WTC11 (cell line): ENCODE measurements around the gene TMEM250. TPM values are rescaled to one million over a fixed set of nuclear protein-coding genes. Genes with fewer than 3 reads are reported as not detected.

Experiments used
- ATAC-seq: fragments of 200-7000 bp; cut with Tn5 transposase; 2 replicates; pipeline ENCODE4 v1.10.0; 2021; ENCODE audit warnings: mild to moderate bottlenecking, moderate library complexity
- CTCF ChIA-PET: fragments of 300-600 bp; sonication (Branson Sonifier 250); formaldehyde crosslinking; loops from one replicate; lab custom pipeline; 2021; ENCODE audit warnings: antibody characterized with exemption; lab: Charles Lee
- POLR2A ChIA-PET: fragments of 350-600 bp; sonication (Branson Sonifier 250); formaldehyde crosslinking; loops from one replicate; lab custom pipeline; 2021; ENCODE audit warnings: antibody characterized with exemption; lab: Charles Lee
- DNase-seq: peaks from one replicate; pipeline ENCODE4 v3.0.0; 2021; ENCODE audit warnings: low spot score
- H3K27ac Mint-ChIP-seq: 2 replicates; pipeline ENCODE4 v1.8.0; 2021; ENCODE audit warnings: mixed read lengths
- H3K27me3 Mint-ChIP-seq: 2 replicates; pipeline ENCODE4 v1.8.0; 2021; ENCODE audit warnings: low read depth, mild to moderate bottlenecking, moderate library complexity, mixed read lengths
- H3K36me3 Mint-ChIP-seq: 2 replicates; pipeline ENCODE4 v1.8.0; 2021; ENCODE audit warnings: mixed read lengths
- H3K4me1 Mint-ChIP-seq: 2 replicates; pipeline ENCODE4 v1.8.0; 2022; ENCODE audit warnings: mixed read lengths
- H3K4me3 Mint-ChIP-seq: 2 replicates; pipeline ENCODE4 v1.8.0; 2021; ENCODE audit warnings: mild to moderate bottlenecking, moderate library complexity, mixed read lengths
- H3K9me3 Mint-ChIP-seq: 2 replicates; pipeline ENCODE4 v1.8.0; 2021; ENCODE audit warnings: mixed read lengths
- CBFB ChIP-seq: sonication (generic); formaldehyde crosslinking; IDR thresholded peaks from 2 replicates; pipeline ENCODE4 v1.8.1; 2022; ENCODE audit warnings: mild to moderate bottlenecking, low read depth, missing genetic modification reagents
- ETV6 ChIP-seq: sonication (generic); formaldehyde crosslinking; IDR thresholded peaks from 2 replicates; pipeline ENCODE4 v1.8.1; 2022; ENCODE audit warnings: mild to moderate bottlenecking, missing genetic modification reagents
- FOXK1 ChIP-seq: sonication (generic); formaldehyde crosslinking; IDR thresholded peaks from 2 replicates; pipeline ENCODE4 v1.8.0; 2022; ENCODE audit warnings: mild to moderate bottlenecking, moderate library complexity, missing genetic modification reagents
- GABPB1 ChIP-seq: sonication (generic); formaldehyde crosslinking; IDR thresholded peaks from 2 replicates; pipeline ENCODE4 v1.8.1; 2023; ENCODE audit warnings: mild to moderate bottlenecking, missing genetic modification reagents
- HMGA2 ChIP-seq: fragments of 250-450 bp; sonication (Bioruptor Pico); IDR thresholded peaks from 2 replicates; pipeline ENCODE4 v1.4.0; 2021; ENCODE audit warnings: mild to moderate bottlenecking, moderate library complexity
- IRF2 ChIP-seq: sonication (generic); formaldehyde crosslinking; IDR thresholded peaks from 2 replicates; pipeline ENCODE4 v1.8.0; 2022; ENCODE audit warnings: low read depth, missing genetic modification reagents, borderline replicate concordance
- NR3C1 ChIP-seq: sonication (generic); formaldehyde crosslinking; conservative IDR thresholded peaks from 2 replicates; pipeline ENCODE4 v1.8.1; 2023; ENCODE audit warnings: low read depth, mild to moderate bottlenecking, missing genetic modification reagents
- OVOL2 ChIP-seq: fragments of 250-450 bp; sonication (Bioruptor Pico); IDR thresholded peaks from 2 replicates; pipeline ENCODE4 v1.9.0; 2021; ENCODE audit warnings: mild to moderate bottlenecking, borderline replicate concordance
- RELA ChIP-seq: sonication (generic); formaldehyde crosslinking; IDR thresholded peaks from 2 replicates; pipeline ENCODE4 v1.8.1; 2022; ENCODE audit warnings: missing genetic modification reagents, mild to moderate bottlenecking, borderline replicate concordance
- RORB ChIP-seq: fragments of 250-450 bp; sonication (Bioruptor Pico); IDR thresholded peaks from 2 replicates; pipeline ENCODE4 v1.9.0; 2021; ENCODE audit warnings: mild to moderate bottlenecking
- SMAD3 ChIP-seq: sonication (generic); formaldehyde crosslinking; IDR thresholded peaks from 2 replicates; pipeline ENCODE4 v1.8.0; 2022; ENCODE audit warnings: missing genetic modification reagents, mild to moderate bottlenecking, borderline replicate concordance
- SMAD4 ChIP-seq: sonication (generic); formaldehyde crosslinking; IDR thresholded peaks from 2 replicates; pipeline ENCODE4 v1.8.0; 2022; ENCODE audit warnings: mild to moderate bottlenecking, missing genetic modification reagents
- SOX15 ChIP-seq: fragments of 250-450 bp; sonication (Bioruptor Pico); IDR thresholded peaks from 2 replicates; pipeline ENCODE4 v1.9.0; 2021; ENCODE audit warnings: mild to moderate bottlenecking
- SP1 ChIP-seq: sonication (generic); formaldehyde crosslinking; conservative IDR thresholded peaks from 2 replicates; pipeline ENCODE4 v1.8.1; 2022; ENCODE audit warnings: missing genetic modification reagents
- ZBTB21 ChIP-seq: sonication (generic); formaldehyde crosslinking; IDR thresholded peaks from 2 replicates; pipeline ENCODE4 v1.8.1; 2023; ENCODE audit warnings: mild to moderate bottlenecking, missing genetic modification reagents, borderline replicate concordance
- ZNF219 ChIP-seq: sonication (generic); formaldehyde crosslinking; IDR thresholded peaks from 2 replicates; pipeline ENCODE4 v1.8.0; 2023; ENCODE audit warnings: missing genetic modification reagents, mild to moderate bottlenecking, borderline replicate concordance
- ZNF671 ChIP-seq: fragments of 250-450 bp; sonication (Bioruptor Pico); IDR thresholded peaks from 2 replicates; pipeline ENCODE4 v1.8.0; 2021; ENCODE audit warnings: mild to moderate bottlenecking
- total RNA-seq: library from RNA; stranded (reverse); gene quantifications from 3 replicates; pipeline ENCODE4 v1.2.3, GENCODE V29; 2021
- TF ChIP-seq, protein P1 (sequence below): fragments of 250-450 bp; sonication (Bioruptor Pico); IDR thresholded peaks from 2 replicates; pipeline ENCODE4 v1.9.0; 2021; ENCODE audit warnings: mild to moderate bottlenecking
- TF ChIP-seq, protein P2 (sequence below): sonication (generic); formaldehyde crosslinking; IDR thresholded peaks from 2 replicates; pipeline ENCODE4 v1.8.0; 2023; ENCODE audit warnings: mild to moderate bottlenecking, missing genetic modification reagents
- TF ChIP-seq, protein P3 (sequence below): sonication (generic); formaldehyde crosslinking; IDR thresholded peaks from 2 replicates; pipeline ENCODE4 v1.8.1; 2022; ENCODE audit warnings: mild to moderate bottlenecking, missing genetic modification reagents, moderate library complexity, borderline replicate concordance
- TF ChIP-seq, protein P4 (sequence below): sonication (generic); formaldehyde crosslinking; IDR thresholded peaks from 2 replicates; pipeline ENCODE4 v1.8.1; 2022; ENCODE audit warnings: missing genetic modification reagents, borderline replicate concordance
- TF ChIP-seq, protein P5 (sequence below): sonication (generic); formaldehyde crosslinking; IDR thresholded peaks from 2 replicates; pipeline ENCODE4 v1.8.1; 2023; ENCODE audit warnings: mild to moderate bottlenecking, missing genetic modification reagents, moderate library complexity
- TF ChIP-seq, protein P6 (sequence below): fragments of 250-450 bp; sonication (Bioruptor Pico); IDR thresholded peaks from 2 replicates; pipeline ENCODE4 v1.9.0; 2021; ENCODE audit warnings: moderate library complexity, mild to moderate bottlenecking, inconsistent platforms, borderline replicate concordance

Gene TMEM250
- total RNA-seq, 1 experiment from 2014 or later = 39.4 TPM

DNA sequence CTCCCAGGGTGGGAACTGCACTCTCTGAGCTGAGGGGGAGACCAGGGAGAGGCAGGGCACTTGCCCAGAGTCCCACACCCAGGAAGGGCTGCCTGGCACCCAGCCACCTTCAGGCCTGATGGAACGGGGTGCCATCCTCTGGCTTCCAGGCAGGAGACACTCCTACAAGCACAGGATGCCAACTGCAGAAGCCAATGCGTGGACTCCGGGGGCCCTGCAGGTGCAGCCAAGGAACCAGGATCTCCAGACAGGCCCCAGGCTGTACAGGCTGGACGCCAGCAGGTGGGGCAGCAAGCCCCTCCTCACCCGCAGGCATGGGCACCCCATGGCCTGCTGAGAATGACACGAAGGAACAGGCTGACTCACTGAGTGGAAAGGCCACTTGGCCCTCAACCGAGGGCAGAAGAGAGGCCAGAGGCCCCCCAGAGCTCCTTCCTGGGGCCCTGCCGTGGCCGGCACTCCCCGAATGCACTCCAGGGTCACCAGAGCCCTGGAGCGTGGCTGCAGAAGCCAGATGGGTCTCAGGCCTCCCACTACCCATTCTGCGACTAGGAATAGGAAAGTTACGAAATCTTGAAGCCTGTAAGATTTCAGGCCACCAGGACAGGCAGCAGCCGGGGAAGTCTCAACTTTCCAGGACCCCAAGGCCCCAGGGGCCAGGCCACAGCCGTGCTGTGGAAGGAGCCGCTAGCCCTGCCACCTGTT is 39.3 kb downstream of the TMEM250 start:
- no peaks in the 10 kb centered on the region for H3K36me3 Mint-ChIP-seq
- H3K27ac Mint-ChIP-seq = peak overlapping the region; percentile 93
- DNase-seq (no peak), ATAC-seq (no peak)
- no peak overlapping the region for H3K4me3 Mint-ChIP-seq
- POLR2A ChIA-PET = no interaction called here
- H3K4me1 Mint-ChIP-seq = 0 out of 2 replicates have a peak, but pooled peaks cover 2% of the 10 kb centered on the region
- no peaks in the 10 kb centered on the region for H3K9me3 Mint-ChIP-seq
- no peaks in the 10 kb centered on the region for H3K27me3 Mint-ChIP-seq
- CTCF ChIA-PET = no interaction called here
- TF ChIP-seq OVOL2 (no peak), ZBTB21 (CRISPR knock-in tag) (no peak), CBFB (no peak), ZNF219 (CRISPR knock-in tag) (no peak), HMGA2 (CRISPR knock-in tag) (no peak), ZNF671 (CRISPR knock-in tag) (no peak), SOX15 (CRISPR knock-in tag) (no peak)
- TF ChIP-seq, protein P1, sequence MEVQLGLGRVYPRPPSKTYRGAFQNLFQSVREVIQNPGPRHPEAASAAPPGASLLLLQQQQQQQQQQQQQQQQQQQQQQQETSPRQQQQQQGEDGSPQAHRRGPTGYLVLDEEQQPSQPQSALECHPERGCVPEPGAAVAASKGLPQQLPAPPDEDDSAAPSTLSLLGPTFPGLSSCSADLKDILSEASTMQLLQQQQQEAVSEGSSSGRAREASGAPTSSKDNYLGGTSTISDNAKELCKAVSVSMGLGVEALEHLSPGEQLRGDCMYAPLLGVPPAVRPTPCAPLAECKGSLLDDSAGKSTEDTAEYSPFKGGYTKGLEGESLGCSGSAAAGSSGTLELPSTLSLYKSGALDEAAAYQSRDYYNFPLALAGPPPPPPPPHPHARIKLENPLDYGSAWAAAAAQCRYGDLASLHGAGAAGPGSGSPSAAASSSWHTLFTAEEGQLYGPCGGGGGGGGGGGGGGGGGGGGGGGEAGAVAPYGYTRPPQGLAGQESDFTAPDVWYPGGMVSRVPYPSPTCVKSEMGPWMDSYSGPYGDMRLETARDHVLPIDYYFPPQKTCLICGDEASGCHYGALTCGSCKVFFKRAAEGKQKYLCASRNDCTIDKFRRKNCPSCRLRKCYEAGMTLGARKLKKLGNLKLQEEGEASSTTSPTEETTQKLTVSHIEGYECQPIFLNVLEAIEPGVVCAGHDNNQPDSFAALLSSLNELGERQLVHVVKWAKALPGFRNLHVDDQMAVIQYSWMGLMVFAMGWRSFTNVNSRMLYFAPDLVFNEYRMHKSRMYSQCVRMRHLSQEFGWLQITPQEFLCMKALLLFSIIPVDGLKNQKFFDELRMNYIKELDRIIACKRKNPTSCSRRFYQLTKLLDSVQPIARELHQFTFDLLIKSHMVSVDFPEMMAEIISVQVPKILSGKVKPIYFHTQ = no peak
- TF ChIP-seq, protein P2, sequence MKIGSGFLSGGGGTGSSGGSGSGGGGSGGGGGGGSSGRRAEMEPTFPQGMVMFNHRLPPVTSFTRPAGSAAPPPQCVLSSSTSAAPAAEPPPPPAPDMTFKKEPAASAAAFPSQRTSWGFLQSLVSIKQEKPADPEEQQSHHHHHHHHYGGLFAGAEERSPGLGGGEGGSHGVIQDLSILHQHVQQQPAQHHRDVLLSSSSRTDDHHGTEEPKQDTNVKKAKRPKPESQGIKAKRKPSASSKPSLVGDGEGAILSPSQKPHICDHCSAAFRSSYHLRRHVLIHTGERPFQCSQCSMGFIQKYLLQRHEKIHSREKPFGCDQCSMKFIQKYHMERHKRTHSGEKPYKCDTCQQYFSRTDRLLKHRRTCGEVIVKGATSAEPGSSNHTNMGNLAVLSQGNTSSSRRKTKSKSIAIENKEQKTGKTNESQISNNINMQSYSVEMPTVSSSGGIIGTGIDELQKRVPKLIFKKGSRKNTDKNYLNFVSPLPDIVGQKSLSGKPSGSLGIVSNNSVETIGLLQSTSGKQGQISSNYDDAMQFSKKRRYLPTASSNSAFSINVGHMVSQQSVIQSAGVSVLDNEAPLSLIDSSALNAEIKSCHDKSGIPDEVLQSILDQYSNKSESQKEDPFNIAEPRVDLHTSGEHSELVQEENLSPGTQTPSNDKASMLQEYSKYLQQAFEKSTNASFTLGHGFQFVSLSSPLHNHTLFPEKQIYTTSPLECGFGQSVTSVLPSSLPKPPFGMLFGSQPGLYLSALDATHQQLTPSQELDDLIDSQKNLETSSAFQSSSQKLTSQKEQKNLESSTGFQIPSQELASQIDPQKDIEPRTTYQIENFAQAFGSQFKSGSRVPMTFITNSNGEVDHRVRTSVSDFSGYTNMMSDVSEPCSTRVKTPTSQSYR (CRISPR knock-in tag) = no peak

DNA sequence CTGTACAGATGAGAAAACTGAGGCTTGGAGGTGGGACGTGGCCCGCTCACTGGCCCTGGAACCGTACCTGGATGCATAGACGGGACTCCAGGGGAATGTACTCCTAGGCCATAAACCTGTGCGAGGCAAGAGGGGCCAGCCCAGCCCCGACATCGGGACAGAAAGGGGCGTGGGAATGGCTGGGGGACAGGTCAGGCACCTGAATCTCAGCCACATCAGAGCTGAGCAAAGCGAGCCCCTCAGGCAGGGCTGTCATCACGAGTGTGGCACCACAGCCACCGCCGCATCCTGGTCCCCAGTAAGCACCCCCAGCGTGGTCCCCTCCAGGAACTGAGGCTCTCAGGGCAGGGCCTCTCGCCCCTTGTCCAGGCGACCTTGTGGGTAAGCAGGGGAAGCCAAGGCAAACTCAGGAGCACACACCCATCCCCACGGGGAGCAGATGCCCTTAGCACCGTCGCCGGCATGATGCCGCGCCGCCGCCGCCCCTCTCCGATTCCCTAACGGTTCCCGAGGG is 40.1 kb downstream of the TMEM250 start:
- DNase-seq (no peak), ATAC-seq (no peak)
- 0 out of 2 replicates have a peak, but pooled peaks cover 2% of the 10 kb centered on the region for H3K4me1 Mint-ChIP-seq
- H3K4me3 Mint-ChIP-seq = no peak overlapping the region
- no peaks in the 10 kb centered on the region for H3K36me3 Mint-ChIP-seq
- POLR2A ChIA-PET = no interaction called here
- CTCF ChIA-PET = no interaction called here
- TF ChIP-seq SMAD3 (CRISPR knock-in tag) = no peak
- H3K27me3 Mint-ChIP-seq = no peaks in the 10 kb centered on the region
- H3K9me3 Mint-ChIP-seq = no peaks in the 10 kb centered on the region
- no peak overlapping the region for H3K27ac Mint-ChIP-seq

DNA sequence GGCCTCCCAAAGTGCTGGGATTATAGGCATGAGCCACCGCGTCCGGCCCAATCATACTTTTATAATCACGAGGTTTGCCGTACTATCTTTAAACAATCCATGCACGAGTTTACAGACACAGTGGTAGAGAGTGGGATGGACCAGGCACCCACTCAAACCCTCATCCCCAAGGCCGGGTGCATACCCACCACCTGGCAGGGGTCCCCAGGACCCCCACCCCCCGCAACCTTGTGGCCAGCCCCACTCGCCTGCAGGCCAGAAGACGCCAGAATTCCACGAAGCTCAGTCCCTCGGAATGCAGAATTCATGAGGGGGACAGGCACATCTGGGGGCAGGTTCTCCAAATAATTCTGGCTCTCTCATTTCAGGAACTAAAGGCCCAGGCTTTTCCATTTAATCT is 40.7 kb downstream of the TMEM250 start:
- TF ChIP-seq, protein P3, sequence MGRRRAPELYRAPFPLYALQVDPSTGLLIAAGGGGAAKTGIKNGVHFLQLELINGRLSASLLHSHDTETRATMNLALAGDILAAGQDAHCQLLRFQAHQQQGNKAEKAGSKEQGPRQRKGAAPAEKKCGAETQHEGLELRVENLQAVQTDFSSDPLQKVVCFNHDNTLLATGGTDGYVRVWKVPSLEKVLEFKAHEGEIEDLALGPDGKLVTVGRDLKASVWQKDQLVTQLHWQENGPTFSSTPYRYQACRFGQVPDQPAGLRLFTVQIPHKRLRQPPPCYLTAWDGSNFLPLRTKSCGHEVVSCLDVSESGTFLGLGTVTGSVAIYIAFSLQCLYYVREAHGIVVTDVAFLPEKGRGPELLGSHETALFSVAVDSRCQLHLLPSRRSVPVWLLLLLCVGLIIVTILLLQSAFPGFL (CRISPR knock-in tag) = no peak
- TF ChIP-seq ETV6 (CRISPR knock-in tag) (no peak), RELA (no peak), NR3C1 (CRISPR knock-in tag) (no peak), SP1 (CRISPR knock-in tag) (no peak), RORB (CRISPR knock-in tag) (no peak), GABPB1 (CRISPR knock-in tag) (no peak), FOXK1 (CRISPR knock-in tag) (no peak), SOX15 (CRISPR knock-in tag) (no peak), IRF2 (no peak), SMAD4 (CRISPR knock-in tag) (no peak), HMGA2 (CRISPR knock-in tag) (no peak)
- TF ChIP-seq, protein P4, sequence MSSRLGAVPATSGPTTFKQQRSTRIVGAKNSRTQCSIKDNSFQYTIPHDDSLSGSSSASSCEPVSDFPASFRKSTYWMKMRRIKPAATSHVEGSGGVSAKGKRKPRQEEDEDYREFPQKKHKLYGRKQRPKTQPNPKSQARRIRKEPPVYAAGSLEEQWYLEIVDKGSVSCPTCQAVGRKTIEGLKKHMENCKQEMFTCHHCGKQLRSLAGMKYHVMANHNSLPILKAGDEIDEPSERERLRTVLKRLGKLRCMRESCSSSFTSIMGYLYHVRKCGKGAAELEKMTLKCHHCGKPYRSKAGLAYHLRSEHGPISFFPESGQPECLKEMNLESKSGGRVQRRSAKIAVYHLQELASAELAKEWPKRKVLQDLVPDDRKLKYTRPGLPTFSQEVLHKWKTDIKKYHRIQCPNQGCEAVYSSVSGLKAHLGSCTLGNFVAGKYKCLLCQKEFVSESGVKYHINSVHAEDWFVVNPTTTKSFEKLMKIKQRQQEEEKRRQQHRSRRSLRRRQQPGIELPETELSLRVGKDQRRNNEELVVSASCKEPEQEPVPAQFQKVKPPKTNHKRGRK = no peak
- TF ChIP-seq, protein P5, sequence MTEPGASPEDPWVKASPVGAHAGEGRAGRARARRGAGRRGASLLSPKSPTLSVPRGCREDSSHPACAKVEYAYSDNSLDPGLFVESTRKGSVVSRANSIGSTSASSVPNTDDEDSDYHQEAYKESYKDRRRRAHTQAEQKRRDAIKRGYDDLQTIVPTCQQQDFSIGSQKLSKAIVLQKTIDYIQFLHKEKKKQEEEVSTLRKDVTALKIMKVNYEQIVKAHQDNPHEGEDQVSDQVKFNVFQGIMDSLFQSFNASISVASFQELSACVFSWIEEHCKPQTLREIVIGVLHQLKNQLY = no peak
- TF ChIP-seq, protein P6, sequence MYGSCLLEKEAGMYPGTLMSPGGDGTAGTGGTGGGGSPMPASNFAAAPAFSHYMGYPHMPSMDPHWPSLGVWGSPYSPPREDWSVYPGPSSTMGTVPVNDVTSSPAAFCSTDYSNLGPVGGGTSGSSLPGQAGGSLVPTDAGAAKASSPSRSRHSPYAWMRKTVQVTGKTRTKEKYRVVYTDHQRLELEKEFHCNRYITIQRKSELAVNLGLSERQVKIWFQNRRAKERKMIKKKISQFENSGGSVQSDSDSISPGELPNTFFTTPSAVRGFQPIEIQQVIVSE = no peak
- TF ChIP-seq, all 79 proteins: peak for 0
- no peak overlapping the region for H3K4me3 Mint-ChIP-seq
- no peaks in the 10 kb centered on the region for H3K9me3 Mint-ChIP-seq
- DNase-seq (no peak), ATAC-seq (no peak)
- POLR2A ChIA-PET = no interaction called here
- CTCF ChIA-PET = no interaction called here
- no peak overlapping the region for H3K27ac Mint-ChIP-seq
- no peaks in the 10 kb centered on the region for H3K36me3 Mint-ChIP-seq
- H3K27me3 Mint-ChIP-seq = no peaks in the 10 kb centered on the region
- H3K4me1 Mint-ChIP-seq = 0 out of 2 replicates have a peak, but pooled peaks cover 2% of the 10 kb centered on the region
